Cortex of kidney (tissue), 1 donor: ENCODE data around the gene PAFAH2.

Experiments
- DNase-seq: peaks from one replicate; lab custom pipeline; 2025; lab: John Stamatoyannopoulos, UW

Gene PAFAH2

DNA sequence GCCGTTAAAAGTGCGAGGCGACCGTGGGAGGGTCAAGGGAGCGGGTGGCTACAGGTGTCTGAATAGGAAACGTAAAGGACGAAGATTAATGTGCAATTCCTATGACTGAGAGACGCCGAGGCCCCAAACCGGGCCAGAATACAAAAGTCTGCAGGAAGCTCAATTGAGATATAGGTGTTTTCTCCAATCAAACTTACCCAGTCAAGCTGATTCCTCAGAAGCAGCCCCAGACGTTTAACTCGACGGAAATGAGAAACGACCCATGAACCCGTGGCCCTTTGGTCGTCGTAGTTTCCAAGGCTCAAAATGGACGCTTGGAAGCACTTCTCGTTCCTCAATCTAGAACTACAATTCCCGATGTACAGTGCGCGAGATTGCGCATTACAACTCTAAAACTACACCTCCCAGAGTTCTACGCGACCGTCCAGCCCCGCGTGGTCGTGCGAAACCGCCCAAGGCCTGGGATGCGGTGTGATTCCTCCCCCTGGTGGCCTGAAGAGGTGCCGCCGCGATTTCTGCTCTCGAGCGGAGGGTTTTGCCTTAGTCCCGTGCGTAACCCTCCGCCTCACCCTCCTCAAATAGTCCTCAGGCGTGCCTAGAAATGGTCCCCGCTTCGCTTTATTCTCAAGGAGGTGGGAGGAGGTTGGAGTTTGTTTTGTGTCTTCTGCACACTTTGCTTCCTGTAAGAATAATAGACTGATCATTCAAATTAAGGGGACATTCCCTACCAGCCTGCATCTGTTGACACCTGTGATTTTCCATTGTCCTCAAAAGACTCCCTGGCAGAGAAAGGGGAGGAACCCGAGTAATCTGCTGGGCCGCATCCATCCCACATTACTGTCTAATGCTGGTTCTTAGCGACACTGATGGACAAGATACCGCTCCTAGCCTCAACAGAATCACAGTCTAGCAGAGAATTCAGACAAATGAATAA, at the start of gene PAFAH2:
TSS of gene PAFAH2 (minus strand) at position 236 of the 934 bp plus-strand sequence. CDS start 7,247 bp downstream, outside the sequence.
- DNase-seq = no peak

DNA sequence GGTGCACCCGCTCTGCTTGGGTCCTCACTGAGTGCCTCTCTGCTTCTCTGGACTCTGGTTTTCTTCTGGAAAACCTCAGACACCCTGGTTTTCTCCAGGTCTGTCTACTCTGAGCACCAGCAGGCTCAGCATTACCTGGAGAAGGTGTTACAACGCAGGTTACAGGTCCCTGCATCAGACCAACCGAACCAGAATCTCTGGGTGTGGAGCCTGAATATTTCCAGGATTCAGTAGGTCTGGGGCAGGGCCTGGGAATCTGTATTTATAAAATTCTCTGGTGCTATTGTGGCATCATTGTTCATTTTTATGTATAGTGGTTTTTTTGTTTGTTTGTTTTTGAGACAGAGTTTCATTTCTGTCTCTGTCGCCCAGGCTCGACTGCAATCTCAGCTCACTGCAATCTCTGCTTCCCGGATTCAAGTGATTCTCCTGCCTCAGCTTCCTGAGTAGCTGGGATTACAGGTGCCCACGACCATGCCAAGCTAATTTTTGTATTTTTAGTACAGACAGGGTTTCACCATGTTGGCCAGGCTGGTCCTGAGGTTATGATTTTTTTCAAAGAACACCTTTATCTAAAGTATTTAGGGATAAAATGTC, 49.5 kb upstream of the PAFAH2 start:
- no peak for DNase-seq

DNA sequence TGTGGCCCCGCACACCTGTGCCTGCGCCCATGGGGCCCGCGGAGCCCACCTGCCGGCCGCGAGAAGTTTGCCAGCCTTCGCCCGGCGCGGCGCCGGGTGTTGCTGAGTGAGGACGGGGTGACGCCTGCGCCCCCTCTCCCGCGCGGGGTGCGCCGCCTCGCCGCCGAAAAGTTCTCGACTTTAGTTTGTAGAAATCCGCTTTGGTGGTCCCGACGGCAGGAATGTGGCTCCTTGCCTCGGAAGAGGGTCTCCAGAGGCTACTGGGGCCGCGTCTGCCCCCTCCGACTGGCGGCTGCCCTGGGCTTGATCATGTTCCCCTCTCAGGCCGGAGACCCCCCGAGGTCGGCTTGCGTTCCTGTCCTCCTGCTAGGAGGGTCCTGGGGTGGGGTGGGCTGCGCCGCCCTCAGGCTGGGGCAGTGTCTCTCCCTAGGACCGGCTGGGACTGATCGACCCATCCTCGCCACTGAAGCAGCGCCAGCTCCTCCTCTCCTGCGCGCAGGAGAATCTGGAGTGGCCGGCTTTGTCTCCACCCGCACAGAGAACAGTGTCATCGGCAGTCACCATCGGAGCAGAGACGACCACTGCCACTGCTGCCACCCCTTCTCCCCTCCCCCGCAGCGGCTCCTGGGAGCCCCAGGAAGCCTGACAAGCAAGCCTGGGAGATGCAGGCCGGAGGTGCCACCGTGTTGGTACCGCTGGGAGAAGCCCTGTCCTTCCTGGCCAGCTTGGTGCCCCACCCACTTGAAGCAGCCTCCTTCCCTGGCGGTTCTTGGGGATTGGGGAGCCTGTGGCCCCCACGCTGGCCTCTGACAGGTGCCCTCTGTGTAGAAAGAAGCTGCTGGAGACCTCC, 48.6 kb upstream of the PAFAH2 start:
- no peak for DNase-seq

DNA sequence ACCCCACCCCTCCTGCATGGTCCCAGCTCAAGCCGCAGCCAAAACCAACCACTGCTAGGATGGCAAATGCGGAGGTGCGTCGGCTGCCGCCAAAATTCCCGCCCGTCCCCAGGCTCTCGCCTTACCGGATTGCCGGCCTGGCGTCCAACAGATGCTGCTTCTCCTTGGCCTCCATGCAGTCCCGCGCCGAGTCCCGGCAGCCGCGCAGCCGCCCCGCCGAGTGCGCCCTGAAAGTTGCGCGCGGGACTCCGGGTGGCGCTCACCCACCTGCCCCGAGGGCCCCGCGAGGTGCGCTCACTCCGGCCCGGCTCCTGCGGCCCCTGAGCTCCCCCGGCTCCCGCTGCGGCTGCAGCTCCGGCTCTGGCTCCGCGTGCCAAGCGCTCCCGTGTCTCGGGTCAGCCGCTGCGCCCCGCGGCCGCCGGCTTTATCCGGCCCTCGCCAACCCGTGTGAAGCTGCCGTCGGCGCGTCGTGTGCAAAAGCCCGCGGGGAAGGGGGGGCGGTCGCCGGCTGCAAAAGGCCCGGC, 47.9 kb upstream of the PAFAH2 start, which contains the start of gene SLC30A2:
TSS of gene SLC30A2 (minus strand) at position 397 of the 524 bp plus-strand sequence. CDS start at position 175, 222 bp downstream.
- no peak for DNase-seq

DNA sequence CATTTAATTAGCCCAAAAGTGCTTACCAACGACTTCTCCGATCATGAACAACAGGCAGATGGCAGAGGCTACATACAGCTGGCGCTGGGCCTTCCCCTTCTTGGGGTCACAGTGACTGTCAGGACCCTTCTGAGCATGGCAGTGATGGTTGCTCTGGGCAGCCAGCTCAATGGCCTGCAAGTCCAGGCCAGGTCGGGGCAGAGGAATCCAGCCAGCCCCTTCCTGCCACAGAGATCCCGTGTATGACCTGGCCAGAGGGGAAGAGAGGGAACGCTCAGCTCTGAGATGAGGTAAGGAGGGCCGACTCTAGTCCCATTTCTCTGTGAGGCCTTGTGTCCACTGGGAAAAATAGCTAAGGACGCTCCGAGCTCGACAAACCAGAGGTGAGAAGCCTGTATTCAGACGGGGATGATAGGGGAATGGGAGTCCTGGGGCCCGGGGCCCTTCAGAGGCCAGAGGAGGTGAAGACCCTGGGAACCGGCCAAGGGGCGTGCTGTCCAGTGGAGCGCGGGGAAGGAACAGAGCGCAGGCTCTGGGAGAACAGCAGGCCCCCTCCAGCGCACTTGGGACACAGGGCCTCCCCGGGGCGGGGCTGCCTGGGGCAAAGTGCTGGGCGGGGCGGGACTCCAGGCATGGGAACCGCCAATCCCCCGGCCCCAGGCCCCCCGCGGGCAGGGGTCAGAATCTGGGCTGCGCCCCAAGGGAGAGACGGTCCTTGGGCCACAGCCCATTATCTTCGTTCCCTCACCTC, 47.3 kb upstream of the PAFAH2 start:
- no peak for DNase-seq

DNA sequence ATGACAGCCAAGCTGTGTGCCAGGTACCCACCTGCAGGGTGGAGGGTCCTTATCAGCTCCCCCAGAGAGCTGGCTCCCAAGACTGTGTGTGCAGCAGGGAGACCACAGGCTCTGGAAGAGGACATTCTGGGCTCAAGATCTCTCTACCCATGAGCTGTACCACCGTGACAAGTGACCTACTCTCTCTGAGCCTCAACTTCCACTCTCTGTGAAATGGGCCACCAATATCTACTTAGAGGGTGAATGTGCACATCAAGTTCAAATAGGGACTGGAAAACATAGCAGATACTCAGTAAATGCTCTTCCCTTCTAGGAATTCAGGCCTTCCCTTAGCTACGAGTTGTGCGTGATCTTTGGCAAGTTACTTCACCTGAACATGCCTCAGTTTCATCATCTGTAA, 46.6 kb upstream of the PAFAH2 start:
- no peak for DNase-seq

DNA sequence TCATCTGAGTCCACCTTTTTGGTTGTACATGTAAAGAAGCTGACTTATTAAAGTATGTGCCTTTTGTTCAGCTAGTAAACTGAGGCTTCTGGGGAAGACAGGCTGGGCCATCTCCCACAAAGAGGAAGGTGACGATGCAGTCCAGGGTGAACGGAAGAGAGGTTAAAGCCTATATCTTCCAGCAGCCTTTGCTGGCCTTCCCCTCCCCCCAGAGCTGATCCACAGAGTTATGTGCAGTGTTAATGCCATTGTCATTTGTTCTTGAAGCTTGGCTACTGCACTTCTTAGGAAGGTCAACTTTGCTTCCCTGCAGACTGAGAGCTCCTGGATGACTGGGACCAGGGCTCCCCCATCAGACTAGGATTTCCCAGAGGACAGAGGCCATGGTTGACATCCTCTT, 45.9 kb upstream of the PAFAH2 start:
- no peak for DNase-seq

DNA sequence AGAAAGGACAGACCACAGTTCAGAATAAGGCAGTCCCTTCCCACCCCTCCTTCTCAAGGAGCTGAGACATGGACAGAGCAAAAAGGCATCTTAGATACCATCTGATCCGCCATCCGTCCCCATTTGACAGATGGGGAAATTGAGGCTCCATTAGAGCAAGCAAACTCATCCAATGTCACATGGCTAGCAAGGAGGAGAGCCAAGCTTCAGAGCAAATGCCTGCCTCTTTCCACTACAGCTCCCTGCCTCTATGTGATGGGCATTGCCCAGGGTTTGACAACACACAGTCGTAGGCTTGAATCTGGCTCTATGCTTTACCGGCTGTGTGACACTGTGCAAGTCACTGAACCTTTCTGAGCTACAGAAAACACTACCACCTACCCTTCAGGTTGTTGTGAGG, 44.1 kb upstream of the PAFAH2 start:
- DNase-seq = no peak

DNA sequence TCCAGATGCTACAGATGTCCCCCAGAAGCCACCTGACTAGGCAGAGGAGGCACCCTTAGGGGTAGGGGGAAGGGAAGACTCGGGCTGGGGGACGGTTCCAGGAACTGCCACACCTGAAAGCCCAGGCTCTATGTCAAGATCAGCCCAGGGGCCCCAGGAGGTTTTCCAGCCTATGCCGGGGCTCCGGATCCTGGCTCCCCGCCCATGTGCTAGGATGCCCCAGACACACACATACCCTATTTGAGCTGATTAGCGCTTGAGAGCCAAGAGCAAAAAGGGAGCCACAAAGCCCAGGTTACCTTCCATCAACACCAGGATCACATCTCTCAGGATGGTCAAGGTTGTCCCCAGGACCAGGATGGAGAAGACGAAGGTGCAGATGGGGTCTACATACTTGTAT, 43.5 kb upstream of the PAFAH2 start:
- DNase-seq = no peak

DNA sequence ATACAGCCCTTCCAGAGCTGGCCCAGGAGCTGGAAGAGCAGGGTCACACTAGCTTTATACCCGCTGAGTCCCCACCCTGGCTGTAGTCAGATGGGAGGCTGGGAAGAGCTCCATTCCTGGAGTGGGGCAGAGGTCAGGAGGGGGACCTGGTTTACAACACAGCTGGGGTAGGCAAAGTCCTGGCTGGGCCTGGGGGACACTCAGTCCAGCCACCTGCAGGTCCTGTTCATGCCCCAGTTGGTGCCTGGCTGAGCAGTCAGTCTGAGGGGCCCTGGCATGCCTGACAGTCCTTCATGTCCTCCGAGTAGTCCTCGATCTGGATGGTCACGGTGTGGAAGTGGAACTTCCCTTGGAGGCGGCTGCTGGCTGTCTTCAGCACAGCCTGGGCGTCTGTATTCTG, 41.0 kb upstream of the PAFAH2 start:
- DNase-seq = no peak

DNA sequence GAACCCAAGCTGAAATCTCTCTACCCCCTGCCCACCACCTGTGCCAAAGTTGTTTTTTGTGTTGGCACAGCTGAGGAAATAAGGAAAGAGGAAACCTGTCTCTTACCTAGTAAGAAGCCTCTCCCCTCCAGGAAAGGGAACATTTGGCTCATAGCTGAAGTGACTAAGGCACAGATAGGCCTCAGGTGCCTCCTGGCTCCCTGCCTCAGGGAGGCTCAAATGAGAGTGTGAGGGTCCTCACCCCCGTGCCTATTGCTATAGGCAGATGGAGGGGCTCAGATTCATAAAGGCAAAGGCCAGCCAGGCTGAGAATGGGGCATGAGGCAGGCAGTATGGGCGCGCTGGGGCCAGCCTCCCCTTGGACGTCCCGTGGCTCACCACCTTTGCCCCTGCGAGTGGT, 40.6 kb upstream of the PAFAH2 start:
- DNase-seq = no peak

DNA sequence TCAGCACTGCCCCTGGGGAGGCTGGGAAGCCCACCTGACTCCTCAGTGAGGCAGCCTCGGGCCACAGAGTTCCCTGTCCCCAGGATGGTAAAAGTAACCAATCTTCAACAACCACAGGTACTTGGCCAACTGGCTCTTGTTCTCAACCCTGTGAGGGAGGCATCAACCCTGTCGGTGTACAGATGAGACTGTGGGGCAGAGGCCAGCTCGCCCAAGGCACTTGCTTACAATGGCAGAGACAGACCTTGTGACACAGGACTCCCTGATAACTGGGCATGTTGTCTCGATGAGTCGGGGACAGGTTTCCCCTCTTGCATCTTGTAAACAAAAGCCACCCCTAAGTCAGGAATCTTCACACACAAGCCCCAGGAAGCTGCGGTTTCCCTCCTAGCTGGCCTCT, 40.0 kb upstream of the PAFAH2 start:
- no peak for DNase-seq

DNA sequence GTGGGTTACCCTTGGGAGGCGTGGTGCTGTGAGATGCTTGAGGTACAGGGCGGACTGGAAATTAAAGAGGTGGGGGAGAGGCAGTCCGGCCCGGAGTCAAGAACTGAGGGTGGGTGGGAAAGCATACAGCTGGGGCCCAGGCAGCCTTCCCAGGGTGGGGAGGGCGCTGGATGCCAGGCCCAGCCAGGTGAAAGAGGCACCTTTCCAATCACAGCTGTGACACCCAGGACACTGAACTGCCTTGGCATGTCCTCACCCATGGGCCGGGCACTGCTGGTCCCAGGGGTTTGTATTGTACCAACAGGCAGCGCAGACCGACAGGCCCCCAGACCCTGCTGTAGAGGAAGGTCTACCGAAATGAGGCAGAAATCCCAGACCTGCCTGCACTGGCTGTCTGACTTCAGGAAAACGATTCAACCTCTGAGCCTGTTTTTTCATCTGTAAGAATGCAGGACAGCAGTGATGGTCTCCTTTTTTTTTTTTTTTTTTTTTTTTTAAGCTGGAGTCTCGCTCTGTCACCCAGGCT, 39.0 kb upstream of the PAFAH2 start:
- DNase-seq = no peak

DNA sequence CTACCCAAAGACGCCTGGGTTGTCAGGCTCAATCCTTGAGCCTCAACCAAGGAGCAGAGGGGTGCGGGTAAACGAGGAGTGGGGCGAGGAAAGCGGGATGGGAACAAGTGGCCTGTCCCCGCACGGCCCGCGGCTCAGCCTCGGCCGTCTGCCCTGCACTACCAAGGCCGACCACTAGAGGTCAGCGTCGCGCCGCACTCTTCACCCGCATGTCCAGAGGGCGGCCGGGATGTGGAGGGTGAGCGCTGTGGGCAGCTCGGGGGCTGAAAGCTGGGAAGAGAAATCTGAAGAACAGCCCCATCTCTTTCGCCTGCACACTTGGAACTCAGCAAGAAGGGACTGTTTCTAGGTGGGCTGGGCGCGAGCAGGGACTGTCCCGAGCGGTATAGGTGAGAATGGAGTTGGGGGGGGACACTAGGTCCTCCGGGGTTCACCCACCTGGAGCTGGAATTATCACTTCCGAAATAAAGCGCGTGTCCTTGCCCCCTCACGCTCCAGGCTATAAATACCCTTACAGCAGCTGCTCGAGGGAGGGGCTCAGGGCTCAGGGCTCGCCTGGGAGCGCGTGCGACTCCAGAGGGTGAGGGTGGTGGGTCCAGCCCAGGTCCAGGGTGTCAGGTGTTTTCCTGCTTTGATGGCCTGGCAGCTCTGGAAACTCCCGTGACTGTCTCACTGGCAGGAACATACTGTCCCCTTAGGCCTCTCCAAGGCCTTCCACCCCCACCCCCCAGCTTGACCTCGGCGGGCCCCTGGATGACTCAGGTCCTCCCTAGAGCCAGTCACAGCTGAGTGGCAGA, 38.3 kb upstream of the PAFAH2 start:
- DNase-seq = peak; percentile 27

DNA sequence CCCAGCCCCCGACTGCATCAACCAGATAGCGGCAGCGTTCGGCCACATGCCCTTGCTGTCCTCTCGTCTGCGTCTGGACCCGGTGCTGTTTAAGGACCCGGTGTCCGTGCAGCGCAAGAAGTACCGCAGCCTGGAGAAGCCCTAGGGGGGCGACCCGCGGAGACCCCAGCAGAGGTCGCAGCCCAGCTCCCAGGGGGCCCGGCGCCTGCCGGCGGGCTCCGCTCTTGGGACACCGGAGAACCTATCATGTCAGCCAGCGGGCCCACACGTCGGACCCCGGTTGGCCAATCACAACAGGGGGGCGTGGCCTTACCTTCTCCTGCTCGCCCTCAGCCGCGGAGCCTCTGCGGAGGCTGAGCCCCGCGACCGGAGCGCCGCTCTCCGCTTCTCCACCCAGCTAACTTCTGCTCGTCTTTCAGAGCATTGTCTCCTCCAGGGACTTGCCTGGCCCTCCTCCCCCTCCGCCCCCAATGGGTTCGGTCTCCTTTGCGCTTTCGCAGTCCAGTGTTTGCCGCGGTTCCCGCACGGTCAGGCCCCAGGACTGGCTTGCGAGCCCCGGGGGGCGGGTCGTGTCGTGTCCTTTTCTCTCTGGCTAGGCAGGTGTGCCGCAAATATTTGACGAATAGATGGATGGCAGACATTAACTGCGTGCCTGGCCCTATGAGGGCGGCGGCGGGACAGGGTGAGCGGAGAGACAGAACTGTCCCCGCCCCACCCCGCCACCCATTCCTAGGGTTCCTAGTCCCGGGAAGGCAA, 37.5 kb upstream of the PAFAH2 start:
- DNase-seq = peak; percentile 60

DNA sequence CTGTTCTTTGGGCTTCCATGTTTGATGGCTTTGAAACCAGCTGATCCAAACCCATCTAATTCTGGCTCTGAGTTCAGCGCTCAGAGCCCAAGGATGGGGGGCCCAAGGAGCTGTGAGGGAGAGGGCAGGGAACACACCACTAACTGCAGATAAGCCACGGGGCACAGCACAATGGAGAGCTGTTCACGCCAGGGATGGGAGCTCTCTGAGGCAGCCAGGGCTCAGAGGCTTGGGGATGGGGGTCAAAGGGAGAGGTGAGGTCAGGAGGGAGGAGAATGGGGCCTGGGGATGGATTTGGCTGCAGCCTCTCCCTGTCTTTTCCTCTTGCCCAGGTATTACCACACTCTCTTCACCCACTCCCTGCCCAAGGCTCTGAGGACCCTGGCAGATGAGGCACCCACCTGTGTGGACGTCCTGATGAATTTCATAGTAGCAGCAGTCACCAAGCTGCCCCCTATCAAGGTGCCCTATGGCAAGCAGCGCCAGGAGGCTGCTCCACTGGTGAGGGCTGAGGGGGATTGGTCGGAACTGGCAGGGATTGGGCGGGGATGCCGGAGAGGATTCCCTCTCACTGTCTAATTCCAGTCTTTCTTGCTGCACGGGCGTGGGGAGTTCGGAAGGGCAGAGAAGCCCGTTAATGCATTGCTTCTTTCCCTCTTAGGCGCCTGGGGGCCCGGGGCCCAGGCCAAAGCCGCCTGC, 36.8 kb upstream of the PAFAH2 start:
- DNase-seq = no peak

DNA sequence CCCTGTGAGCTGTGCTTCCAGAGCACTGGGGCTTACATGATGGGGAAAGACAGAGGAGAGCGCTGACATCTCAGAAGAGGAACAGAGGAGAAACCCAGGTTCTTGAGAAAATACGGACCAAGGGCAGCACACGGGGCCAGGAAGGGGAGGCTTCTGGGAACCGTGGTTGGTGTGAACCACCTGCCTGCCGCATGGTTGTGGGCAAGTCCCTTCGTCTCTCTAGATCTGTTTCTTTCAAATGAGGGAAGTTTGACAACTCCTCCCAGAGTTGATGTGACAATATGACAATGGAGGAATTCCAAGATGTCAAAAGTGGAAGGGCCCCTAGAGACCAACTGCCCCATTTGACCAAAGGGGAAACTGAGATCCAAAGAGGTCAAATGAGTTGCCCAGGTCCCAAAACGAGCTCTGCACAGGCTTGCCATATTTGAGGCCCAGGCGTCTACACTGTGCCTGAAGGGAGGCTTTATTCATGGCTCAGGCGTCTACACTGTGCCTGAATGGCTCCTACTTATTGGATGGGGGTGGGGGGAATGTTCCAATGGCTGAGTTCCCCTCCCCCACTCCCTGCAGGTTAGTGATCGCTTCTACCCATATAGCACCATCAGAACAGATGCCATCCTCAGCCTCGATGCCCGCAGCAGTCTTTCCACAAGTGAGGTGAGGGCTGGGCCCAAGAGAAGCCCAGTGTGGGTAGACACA, 34.9 kb upstream of the PAFAH2 start:
- DNase-seq = no peak

DNA sequence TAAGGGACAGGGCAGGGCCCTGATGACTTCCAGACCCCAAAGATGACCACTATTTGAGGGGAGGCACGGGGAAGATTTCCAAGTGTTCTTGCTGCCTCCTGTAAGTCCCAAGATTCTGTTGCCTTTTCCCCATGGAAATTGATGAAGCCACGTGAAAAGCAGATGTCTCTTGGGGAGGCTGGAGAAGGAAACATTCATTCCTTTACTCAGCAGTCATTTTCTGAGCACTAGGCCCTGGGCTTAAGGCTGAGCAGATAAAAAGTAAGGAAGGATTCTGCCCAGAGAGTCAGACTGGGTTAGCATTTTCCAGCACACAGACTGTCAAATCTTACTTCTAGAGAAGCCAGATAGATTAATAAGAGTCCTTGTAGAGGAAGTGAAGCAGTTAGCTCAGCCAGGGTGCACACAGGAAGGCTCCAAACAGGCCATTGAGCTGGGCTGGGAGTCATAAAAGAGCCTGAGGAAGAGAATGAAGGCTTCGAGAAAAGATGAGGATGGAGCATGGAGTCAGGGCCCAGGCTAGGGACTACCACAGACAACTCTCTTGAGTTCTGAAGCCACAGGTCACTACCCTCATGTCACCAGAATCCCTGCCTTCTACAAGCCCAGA, 33.9 kb upstream of the PAFAH2 start:
- DNase-seq = no peak
